HG03575 (cell line): ENCODE measurements around the gene CCR5.
"Not testable (repeated sequence)": the region's sequence is repeated elsewhere in the genome, so short reads cannot be mapped to it uniquely, and the experiment has no call there.

Experiments
- ATAC-seq: cut with Tn5 transposase; IDR thresholded peaks from one replicate; pipeline ENCODE4 v1.9.1; 2021; ENCODE audit not compliant: unreplicated experiment, insufficient number of reproducible peaks, low FRiP score; ENCODE audit errors: extremely low read depth

Gene CCR5

GRCh38 chr3:46380471-46381221 lies 9.9 kb downstream of the CCR5 start:
- no peak for ATAC-seq

- ATAC-seq = no peak
Observed at GRCh38 chr3:46381625-46382024, 10.9 kb downstream of the CCR5 start.

DNA sequence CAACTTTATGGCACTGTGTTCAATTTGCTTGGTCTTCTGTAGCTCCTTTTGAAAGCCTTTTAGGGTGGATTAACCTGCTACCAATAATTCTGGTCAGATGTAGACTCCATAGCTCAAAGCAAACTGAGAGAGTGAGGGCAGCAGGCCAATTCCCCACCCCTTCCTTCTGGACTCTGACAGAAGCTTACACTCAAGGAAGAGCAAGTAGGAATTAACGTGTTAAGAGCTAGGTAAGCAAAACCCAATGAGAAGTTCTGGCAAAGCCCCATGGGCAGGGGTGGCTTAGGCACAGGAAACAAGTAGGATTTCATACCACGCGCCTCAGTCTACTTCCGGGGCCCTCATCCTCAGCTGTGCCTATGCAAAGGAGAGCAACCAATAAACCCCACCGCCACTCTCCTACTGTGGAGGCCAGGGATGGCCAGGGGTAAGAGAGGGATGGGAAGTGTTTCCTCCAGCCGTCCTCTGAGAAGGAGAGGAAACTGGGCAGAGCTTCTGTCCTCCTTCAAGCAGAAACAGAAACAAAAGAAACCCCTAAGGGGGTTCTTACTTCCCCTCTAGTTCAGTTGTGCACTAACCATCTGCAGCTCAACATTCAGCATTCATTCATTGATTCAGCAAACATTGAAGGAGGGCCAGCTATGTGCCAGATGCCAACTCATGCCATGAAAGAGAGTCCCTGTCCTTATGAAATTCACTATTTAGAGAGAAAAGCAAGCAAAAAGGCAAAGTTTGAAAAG lies 12.6 kb downstream of the CCR5 start:
- ATAC-seq = no peak

- ATAC-seq = no peak
Observed at GRCh38 chr3:46383951-46384330, 13.2 kb downstream of the CCR5 start.

GRCh38 chr3:46386205-46386604 lies 15.5 kb downstream of the CCR5 start:
- no peak for ATAC-seq

DNA sequence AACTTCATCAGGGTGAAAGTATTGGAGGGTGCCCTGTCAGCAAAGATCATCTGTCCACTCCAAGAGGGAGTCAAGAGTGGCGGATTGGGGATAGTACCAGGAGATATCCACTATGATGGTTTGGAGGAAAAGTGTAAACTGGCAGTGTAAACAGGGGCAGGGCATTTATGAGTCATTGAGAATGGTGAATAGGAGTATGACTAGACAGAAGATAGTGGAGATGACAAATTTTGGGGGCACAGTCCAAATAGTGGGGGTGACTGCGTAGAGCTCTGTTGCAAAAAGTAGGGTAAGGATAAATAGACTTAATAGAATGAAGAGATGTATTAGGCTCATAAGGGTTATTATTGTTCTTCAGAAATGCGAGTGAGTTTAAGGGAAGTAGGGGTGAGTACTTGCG lies 18.1 kb downstream of the CCR5 start:
- not testable (repeated sequence) for ATAC-seq

GRCh38 chr3:46389306-46389705 lies 18.6 kb downstream of the CCR5 start:
- ATAC-seq = no peak

DNA sequence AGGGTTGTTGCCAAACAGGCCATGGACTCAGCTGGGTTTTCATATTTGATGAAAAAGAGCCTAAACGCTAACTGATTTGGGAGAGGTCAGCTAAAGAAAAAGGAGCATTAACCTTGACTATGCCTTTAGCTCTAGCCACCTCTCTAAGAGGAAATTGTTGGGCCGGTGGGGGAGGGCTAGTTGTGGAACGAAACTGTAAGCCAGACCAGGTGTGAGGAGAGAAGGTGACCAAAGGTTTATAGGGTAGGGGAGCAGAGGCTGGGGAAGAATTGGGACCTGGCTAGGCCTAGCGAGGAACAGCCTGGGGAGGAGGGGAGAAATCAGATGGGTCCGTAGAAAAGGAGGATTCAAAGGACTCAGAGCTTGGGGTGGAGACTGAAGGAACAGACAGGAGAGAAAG lies 20.8 kb downstream of the CCR5 start:
- not testable (repeated sequence) for ATAC-seq

DNA sequence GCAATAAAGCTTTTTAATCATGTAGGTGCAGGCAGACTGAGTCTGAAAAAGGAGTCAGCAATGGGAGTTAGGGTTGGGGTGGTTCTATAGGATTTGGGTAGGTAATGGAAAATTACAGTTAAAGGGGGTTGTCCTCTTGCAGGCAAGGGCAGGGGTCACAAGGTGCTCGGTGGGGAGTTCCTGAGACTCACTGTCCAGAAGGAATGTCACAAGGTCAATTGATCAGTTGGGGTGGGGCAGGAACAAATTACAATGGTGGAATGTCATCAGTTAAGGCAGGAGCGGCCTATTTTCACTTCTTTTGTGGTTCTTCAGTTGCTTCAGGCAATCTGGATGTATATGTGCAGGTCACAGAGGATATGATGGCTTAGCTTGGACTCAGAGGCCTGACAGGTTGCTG lies 22.3 kb downstream of the CCR5 start:
- no peak for ATAC-seq

DNA sequence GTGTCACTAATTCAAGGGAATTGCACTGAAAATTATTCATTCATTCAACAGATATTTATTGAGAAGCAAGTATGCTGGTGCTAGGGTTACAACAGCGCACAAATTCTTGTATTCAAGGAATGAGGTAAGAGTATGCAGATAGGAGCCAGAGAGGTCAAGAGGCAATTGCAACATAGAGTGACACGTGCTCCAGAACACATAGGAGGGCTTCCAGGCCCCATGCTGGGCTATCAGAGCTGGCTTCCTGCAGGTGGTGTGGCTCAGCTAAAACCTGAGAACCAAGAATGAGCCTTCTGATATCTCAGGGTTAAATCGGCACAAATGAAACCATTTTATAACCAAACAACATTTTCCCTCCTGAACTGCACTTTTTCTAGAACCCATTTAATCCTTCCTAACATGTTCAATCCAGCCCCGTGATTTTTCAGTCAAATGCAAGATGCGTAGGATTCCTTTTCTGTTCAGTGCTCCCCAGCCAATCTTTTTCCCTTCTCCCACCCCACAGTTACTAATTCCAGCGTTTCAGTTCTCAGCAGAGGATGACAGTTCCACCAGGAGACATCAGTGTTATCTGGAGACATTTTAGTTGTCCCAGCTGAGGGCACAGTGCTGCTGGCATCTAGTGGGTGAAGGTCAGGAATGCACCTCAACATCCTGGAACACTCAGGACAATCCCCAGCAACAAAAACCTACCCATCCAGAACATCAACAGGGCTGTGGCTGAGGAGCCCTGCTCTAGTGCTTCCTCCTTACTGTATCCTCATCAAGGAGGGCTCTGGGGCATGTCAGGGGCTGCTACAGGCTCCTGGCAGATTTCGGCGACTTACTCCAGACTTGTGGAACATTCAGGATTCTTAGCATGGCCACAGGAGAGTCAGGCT lies 23.0 kb downstream of the CCR5 start:
- no peak for ATAC-seq

DNA sequence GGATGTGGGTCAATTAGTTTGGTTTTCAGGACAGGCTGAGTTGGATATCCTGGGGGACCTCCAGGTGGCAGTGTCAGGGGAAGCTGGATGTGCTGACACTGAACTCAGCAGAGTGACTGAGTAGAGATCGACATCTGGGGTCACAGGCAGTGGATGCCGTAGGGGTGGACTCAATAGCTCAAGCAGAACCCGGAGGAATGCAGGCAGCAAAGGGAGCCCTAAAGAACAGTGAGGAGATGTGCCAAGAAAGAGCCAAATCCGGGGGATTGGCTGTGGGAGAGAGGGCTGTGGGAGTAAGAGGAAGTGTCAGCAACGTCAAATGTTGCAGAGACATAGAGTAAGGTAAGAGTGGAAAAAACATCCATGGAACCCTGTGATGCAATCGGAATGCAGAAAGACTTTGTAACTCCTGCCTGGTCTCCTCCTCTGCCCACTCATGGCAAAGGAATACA lies 24.5 kb downstream of the CCR5 start:
- no peak for ATAC-seq

- no peak for ATAC-seq
Observed at GRCh38 chr3:46395766-46396530, 25.2 kb downstream of the CCR5 start.

DNA sequence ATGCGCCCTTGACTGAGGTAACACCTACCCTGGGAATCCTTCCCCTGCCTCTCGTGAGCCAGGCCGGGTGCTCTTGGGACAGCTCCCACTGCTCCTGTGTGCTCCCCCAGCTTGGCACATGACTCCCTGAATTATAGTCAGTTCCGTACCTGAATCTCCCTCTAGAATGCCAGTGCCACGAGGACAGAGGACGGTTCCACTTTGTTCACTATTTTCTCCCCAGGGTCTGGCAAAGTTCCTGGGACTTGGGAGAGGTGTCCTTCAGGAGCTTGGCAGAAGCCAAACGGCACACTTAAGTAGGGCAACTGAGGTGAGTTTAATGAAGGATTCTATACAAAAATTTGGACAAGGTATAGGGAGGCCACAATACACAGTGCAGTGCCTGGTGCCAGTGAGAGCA lies 26.4 kb downstream of the CCR5 start:
- no peak for ATAC-seq

DNA sequence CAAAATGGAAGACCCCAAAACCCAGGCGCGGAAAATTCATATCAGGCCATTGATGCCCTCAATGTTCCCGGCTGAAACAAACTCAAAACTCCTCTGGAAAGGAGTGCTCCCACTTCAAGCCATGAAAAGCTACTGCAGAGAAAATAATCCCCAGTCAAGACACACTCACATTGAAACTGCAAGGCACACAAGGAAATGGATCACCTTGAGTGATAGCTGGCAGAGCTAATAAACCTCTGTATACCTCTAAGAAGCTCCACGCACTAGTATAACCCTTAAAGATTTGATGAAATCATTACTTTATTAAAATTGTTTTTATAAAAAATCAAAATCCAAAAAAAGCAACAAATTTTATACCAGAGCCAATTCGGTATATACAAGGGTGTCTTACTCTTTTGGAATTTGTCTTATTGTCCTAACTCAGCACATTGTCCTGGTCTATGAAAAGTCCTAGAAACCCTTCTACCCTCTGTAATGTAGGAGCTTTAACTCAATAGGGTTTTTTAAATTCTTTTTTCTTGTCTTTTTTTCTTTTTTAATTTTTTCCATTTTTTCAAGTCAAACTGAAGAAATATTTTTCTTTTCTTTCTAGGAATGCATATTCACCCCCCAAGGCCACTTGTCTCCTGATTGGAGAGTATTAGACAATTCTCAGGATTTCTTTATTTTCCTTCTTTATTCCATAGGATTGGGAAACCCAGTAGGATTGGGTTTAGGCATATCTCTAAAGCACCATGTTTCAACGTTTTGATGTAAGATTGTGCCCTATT lies 27.6 kb downstream of the CCR5 start:
- ATAC-seq = no peak

GRCh38 chr3:46399098-46399497 lies 28.4 kb downstream of the CCR5 start:
- ATAC-seq = no peak

- no peak for ATAC-seq
Observed at GRCh38 chr3:46399557-46399956, 28.8 kb downstream of the CCR5 start.

DNA sequence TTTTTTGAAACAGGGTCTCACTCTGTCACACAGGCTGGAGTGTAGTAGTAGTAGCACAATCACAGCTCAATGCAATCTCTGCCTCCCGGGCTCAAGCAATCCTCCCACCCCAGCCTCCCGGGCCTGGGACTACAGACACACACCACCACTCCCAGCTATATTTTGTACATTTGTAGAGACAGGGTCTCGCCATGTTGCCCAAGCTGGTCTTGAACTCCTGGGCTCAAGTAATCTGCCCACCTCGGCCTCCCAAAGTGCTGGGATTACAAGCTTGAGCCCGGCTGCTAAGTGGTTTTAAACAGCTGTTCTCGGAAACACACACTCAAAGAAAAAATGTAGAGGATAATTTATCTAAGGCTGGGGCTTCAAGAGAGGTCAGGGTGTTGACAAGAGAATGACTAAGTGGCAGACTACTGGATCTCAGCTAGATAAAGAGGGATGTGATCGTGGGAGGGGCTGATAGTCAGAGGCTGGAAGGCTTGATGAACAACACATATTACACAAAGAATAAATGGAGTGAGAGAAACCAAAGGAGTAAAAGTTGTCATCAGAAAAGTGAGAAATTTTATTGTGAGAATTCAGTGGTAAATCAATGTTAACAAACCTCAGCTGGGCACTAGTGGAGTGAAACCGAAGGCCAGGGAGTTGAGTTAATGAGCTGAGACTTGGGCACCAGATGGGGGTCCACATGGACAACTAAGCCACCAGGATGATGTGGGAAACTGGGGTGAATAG lies 29.4 kb downstream of the CCR5 start:
- ATAC-seq = no peak

- no peak for ATAC-seq
Observed at GRCh38 chr3:46400846-46401245, 30.1 kb downstream of the CCR5 start.
